GM18526 (cell line): Measurements from ENCODE around the gene CRISPLD2.

Experiments
- POLR2A ChIP-seq: IDR thresholded peaks from 3 replicates; pipeline ENCODE4 v1.6.1; 2011; ENCODE audit not compliant: insufficient read length; ENCODE audit errors: extremely low read depth

CRISPLD2 gene

DNA sequence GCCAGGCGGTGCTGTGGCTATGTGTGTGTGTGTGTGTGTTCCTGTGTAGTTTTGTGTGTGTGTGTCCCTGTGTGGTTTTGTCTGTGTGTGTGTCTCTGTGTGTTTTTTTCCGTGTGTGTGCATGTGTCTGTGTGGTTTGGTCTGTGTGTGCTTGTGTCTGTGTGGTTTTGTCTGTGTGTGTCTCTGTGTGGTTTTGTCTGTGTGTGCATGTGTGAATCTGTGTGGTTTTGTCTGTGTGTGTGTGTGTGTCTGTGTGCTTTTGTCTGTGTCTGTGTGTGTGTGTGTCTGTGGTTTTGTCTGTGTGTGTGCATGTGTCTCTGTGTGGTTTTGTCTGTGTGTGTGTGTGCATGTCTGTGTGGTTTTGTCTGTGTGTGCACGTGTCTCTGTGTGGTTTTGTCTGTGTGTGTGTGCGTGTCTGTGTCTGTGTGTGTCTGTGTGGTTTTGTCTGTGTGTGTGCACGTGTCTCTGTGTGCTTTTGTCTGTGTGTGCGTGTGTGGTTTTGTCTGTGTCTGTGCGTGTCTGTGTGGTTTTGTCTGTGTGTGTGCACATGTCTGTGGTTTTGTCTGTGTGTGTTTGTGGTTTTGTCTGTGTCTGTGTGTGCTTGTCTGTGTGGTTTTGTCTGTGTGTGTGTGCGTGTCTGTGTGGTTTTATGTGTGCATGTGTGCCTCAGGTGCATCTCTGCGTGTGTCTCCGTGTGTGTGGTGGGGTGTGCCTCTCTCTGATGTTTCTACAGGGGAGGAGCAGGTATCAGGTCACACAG lies 129.2 kb downstream of the CRISPLD2 start:
- TF ChIP-seq POLR2A = no peak

GRCh38 chr16:84949772-84950436 lies 130.1 kb downstream of the CRISPLD2 start:
- TF ChIP-seq POLR2A = no peak

- no peak for TF ChIP-seq POLR2A
These were observed 131.1 kb downstream of the CRISPLD2 start for GRCh38 chr16:84950906-84951305.

- no peak for TF ChIP-seq POLR2A
These were observed 132.8 kb downstream of the CRISPLD2 start for GRCh38 chr16:84952335-84953189.

DNA sequence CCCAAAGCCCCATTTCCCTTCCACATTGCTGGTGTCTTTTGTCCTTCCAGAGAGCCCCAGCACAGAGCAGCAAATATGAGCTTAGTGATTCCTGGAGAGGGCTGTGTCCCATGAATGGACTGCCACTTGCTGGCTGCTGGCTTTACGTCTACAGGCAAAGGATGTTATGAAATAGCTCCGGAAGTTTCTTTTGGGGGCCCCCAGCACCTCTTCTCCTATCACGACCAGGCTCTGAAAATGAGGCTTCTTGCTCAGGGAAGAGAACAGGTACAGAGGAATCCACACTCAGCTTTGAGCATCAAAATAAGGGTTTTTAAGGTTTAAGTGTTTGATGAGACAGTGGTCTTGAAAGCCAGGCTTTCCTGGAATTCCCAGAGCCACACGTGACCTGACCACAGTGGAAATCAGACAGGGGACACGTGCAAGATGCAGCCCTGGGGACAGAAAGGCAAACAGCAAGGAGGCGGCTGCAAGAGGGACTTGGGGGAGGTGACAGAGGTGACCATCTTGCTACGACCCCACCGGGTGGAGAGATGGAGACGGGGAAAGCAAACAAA lies 133.5 kb downstream of the CRISPLD2 start:
- TF ChIP-seq POLR2A = no peak

DNA sequence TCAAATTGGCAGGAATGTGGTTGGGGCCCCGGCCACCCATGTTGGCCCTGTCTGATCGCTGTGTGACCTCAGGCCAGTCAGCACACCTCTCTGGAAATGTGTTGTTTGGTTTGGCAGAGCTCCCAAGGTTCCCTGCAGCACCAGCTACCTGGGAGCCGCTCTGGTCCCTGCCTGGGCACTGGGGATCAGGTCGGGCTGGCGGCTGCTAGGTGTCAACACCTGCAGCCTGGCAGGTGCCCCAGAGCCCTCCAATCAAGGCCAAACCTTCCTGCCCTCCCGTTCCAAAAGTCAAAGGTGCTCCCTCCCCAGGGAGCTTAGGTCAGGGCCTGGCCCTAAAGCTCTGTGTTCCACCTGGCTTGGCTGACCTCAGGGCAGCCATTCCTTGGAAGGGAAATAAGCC lies 135.6 kb downstream of the CRISPLD2 start:
- no peak for TF ChIP-seq POLR2A

DNA sequence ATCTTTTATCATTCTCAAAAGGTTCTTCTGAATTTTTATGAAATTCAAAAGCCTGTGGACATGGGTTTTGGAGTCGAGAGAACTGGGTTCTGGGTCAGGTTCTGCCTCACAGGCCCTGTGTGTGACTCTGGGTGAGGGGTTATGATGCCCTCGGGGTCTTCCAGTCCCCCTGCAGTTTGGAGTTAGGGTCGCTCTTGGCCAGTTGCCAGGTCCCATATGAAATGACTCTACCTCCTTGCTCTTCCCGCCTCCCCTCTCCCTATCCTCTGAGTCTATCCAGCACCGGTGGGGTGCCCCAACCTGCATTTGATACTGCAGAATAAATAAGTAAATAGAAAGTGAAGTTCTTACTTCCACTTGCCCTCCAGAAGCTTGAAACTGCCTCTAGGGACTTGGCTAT lies 137.4 kb downstream of the CRISPLD2 start:
- no peak for TF ChIP-seq POLR2A

DNA sequence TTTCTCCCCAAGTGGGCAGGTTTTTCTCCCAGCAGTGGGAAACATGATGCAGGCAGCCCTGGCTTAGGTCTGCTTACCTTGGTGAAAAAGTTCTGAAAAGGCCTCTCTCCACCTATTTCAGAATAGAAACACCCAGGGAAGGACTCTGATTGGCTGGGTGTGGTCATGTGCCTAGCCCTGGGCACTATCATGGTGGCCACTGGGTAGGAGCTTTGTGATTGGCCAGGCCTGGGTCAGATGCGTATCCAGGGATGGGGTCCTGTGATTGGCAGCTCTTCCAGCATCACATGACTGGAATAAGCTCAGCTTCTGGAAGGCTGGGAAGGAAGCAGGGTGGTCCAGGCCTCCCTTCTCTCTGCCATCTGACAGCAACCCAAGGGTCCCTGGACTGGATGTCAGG lies 138.0 kb downstream of the CRISPLD2 start:
- TF ChIP-seq POLR2A = no peak
